Epithelial cell of esophagus (primary cell): Measurements from ENCODE around the gene FAM210B.

Experiments
- DNase-seq: peaks from one replicate; pipeline ENCODE4 v3.0.0; 2010; ENCODE audit warnings: low read depth
- H3K4me3 ChIP-seq: 2 replicates; pipeline ENCODE4 v1.5.1; 2011; ENCODE audit warnings: mild to moderate bottlenecking, low read length, control low read depth
- CTCF ChIP-seq: IDR thresholded peaks from 2 replicates; pipeline ENCODE4 v1.5.1; 2011; ENCODE audit warnings: low read depth, mild to moderate bottlenecking, low read length, control low read depth, inconsistent platforms; ENCODE audit not compliant: insufficient read depth; ENCODE audit errors: missing control alignments

Gene FAM210B

GRCh38 chr20:56358600-56359211 is at the start of gene FAM210B:
Gene FAM210B (plus strand): TSS chr20:56358974. CDS start chr20:56359006, 32 bp downstream.
- H3K4me3 ChIP-seq: peak within 1 kb of the TSS; percentile 69
- DNase-seq: peak; percentile 91
- TF ChIP-seq CTCF: no peak

- no peak for DNase-seq
- no peak for TF ChIP-seq CTCF
- no peak overlapping the region for H3K4me3 ChIP-seq
These were observed 42.7 kb upstream of the FAM210B start for GRCh38 chr20:56316051-56316450.

- no peak overlapping the region for H3K4me3 ChIP-seq
- no peak for DNase-seq
- TF ChIP-seq CTCF: no peak
These were observed 42.3 kb upstream of the FAM210B start for GRCh38 chr20:56316483-56316882.

GRCh38 chr20:56322681-56323080 is 36.1 kb upstream of the FAM210B start:
- no peak overlapping the region for H3K4me3 ChIP-seq
- DNase-seq: no peak
- no peak for TF ChIP-seq CTCF

- TF ChIP-seq CTCF: no peak
- no peak overlapping the region for H3K4me3 ChIP-seq
- DNase-seq: no peak
These were observed 35.6 kb upstream of the FAM210B start for GRCh38 chr20:56323206-56323605.

GRCh38 chr20:56323656-56324055 is 35.1 kb upstream of the FAM210B start:
- no peak overlapping the region for H3K4me3 ChIP-seq
- DNase-seq: no peak
- TF ChIP-seq CTCF: no peak

GRCh38 chr20:56324806-56325205 is 34.0 kb upstream of the FAM210B start:
- peak; percentile 13 for DNase-seq
- H3K4me3 ChIP-seq: no peak overlapping the region

More at GRCh38 chr20:56324806-56325205, 34.0 kb upstream of the FAM210B start:
- no peak for TF ChIP-seq CTCF
